ENCODE measurements around the gene IL12RB1. TPM values are rescaled to one million over a fixed set of nuclear protein-coding genes. Genes with fewer than 3 reads are reported as not detected.

IL12RB1 gene
- total and polyA plus RNA-seq, 2 donors (not counting 1 experiment from before 2014, with no cell fraction given) = 0.50 to 0.75 TPM

DNA sequence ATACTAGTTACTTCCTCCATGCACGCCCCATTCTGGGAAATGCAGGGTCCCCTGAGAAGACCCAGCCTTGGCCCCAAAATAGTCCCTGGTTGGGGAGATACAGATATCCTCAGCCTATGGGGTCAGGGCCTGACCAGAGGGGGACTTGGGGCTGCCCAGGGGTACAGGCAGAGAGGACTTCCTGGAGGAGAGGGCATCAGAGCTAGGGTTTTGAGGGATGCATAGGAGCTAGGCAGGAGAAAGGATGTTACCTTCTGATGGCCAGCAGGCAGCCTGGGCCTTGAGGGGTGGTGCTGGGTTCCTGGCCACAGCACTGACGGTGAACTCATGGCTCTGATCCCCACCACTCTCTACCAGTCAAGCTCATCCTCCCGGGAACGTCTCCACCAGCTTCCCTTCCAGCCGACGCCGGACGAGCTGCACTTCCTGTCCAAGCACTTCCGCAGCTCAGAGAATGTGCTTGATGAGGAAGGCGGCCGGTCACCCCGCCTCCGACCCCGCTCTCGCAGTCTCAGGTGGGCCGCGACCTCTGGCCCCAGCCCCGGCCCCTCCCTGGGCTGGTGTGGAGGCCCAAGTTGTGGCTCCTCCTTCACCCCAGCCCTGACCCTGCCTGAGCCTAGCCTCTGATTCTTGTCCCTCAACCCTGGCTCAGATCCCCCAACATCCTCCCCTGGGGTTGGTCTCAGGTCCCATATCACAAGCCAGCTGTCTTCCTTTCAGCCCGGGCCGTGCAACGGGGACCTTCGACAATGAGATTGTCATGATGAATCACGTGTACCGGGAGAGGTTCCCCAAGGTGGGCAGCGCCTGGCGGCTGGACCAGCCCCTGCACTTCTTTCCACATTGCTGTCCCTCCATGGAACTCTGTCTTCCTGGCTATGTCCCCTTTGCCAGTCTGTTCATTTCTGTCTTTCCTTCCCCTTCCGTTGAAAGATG lies 36.4 kb upstream of the IL12RB1 start:
- Histone ChIP-seq H3K4me1 (ENCODE audit: control insufficient read depth, extremely low read depth, insufficient read depth, low read length) (peaks cover 8% of the 10 kb centered on the region), H3K4me2 (ENCODE audit: extremely low read depth, insufficient read depth, low read length) (no peak overlapping the region), H3K4me3 (replicated peaks in 1 of 4; ENCODE audit: control extremely low read depth in 1 of 4, insufficient read depth in 1 of 4, low read depth in 3 of 4, low read length in 4 of 4) (no peak overlapping the region), H3K27ac (ENCODE audit: insufficient read depth, low read length) (no peak overlapping the region), H2AFZ (ENCODE audit: low read length) (no peak overlapping the region), H3K9me3 (ENCODE audit: control insufficient read depth, insufficient read depth, low read depth, low read length) (no peaks in the 10 kb centered on the region), H3K9ac (ENCODE audit: insufficient read depth, low read length) (no peak overlapping the region), H4K20me1 (ENCODE audit: control insufficient read depth, extremely low read depth, insufficient read depth, low read length) (no peaks in the 10 kb centered on the region), H3K27me3 (ENCODE audit: control insufficient read depth, insufficient read depth, low read length) (no peaks in the 10 kb centered on the region), H3K36me3 (ENCODE audit: control insufficient read depth, insufficient read depth, low read length) (peaks cover 10% of the 10 kb centered on the region), H3K79me2 (ENCODE audit: control insufficient read depth, insufficient read depth, low read length) (no peaks in the 10 kb centered on the region)
- TF ChIP-seq EZH2 (IDR thresholded peaks at IDR 0.05; ENCODE audit: low read length, missing control alignments) = no peak
- TF ChIP-seq, protein P1, sequence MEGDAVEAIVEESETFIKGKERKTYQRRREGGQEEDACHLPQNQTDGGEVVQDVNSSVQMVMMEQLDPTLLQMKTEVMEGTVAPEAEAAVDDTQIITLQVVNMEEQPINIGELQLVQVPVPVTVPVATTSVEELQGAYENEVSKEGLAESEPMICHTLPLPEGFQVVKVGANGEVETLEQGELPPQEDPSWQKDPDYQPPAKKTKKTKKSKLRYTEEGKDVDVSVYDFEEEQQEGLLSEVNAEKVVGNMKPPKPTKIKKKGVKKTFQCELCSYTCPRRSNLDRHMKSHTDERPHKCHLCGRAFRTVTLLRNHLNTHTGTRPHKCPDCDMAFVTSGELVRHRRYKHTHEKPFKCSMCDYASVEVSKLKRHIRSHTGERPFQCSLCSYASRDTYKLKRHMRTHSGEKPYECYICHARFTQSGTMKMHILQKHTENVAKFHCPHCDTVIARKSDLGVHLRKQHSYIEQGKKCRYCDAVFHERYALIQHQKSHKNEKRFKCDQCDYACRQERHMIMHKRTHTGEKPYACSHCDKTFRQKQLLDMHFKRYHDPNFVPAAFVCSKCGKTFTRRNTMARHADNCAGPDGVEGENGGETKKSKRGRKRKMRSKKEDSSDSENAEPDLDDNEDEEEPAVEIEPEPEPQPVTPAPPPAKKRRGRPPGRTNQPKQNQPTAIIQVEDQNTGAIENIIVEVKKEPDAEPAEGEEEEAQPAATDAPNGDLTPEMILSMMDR (conservative IDR thresholded peaks at IDR 0.05 in 1 of 2, IDR thresholded peaks at IDR 0.05 in 1 of 2; ENCODE audit: low read depth in 1 of 2, low read length in 2 of 2) = no peak
- DNase-seq (ENCODE audit: low read depth in 2 of 2) = no peak

DNA sequence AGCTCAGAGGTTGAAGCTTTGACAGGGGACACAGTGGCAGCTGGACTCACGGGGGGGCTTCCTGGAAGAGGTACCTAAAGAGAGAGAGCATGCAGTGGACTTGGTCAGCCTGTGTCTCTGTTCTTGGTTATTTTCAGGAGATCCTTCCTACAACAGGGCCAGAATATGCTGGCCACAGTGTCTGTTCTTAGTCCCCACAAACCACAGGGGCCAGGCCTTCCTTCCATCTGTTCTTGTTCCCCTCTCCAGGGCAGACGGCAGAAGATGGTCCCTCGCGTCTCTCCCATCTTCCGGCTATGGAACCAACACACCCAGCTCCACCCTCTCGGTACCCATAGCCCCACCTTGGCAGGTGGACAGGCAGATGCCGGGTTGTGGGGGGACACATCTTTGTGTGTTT lies 35.7 kb upstream of the IL12RB1 start:
- peaks cover 9% of the 10 kb centered on the region for H3K4me1 ChIP-seq (ENCODE audit: control insufficient read depth, extremely low read depth, insufficient read depth, low read length)
- H3K27ac ChIP-seq (ENCODE audit: insufficient read depth, low read length) = no peak overlapping the region
- TF ChIP-seq, protein P1 (conservative IDR thresholded peaks at IDR 0.05 in 1 of 2, IDR thresholded peaks at IDR 0.05 in 1 of 2; ENCODE audit: low read depth in 1 of 2, low read length in 2 of 2) = no peak
- no peak for TF ChIP-seq EZH2 (IDR thresholded peaks at IDR 0.05; ENCODE audit: low read length, missing control alignments)
- no peak overlapping the region for H3K9ac ChIP-seq (ENCODE audit: insufficient read depth, low read length)
- H2AFZ ChIP-seq (ENCODE audit: low read length) = no peak overlapping the region
- peaks cover 10% of the 10 kb centered on the region for H3K36me3 ChIP-seq (ENCODE audit: control insufficient read depth, insufficient read depth, low read length)
- DNase-seq (ENCODE audit: low read depth in 2 of 2) = no peak
- no peaks in the 10 kb centered on the region for H3K9me3 ChIP-seq (ENCODE audit: control insufficient read depth, insufficient read depth, low read depth, low read length)
- H3K27me3 ChIP-seq (ENCODE audit: control insufficient read depth, insufficient read depth, low read length) = no peaks in the 10 kb centered on the region
- no peaks in the 10 kb centered on the region for H4K20me1 ChIP-seq (ENCODE audit: control insufficient read depth, extremely low read depth, insufficient read depth, low read length)
- no peak overlapping the region for H3K4me3 ChIP-seq (replicated peaks in 1 of 4; ENCODE audit: control extremely low read depth in 1 of 4, insufficient read depth in 1 of 4, low read depth in 3 of 4, low read length in 4 of 4)
- H3K4me2 ChIP-seq (ENCODE audit: extremely low read depth, insufficient read depth, low read length) = no peak overlapping the region
- H3K79me2 ChIP-seq (ENCODE audit: control insufficient read depth, insufficient read depth, low read length) = no peaks in the 10 kb centered on the region

DNA sequence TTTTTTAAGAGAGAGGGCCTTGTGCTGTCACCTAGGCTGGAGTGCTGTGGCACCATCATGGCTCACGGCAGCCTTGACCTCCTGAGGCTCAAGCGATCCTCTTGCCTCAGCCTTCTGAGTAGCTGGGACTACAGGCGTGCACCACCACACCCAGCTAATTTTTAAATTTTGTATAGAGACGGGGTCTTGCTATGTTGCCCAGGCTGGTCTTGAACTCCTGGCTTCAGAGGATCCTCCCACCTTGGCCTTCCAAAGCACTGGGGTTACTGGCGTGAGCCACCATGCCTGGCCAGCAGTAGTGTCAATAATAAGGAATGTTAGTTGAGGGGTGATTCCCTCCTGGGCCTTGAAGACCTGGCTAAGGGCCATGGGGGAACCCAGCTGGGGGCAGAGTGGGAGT lies 34.4 kb upstream of the IL12RB1 start:
- Histone ChIP-seq H3K27ac (ENCODE audit: insufficient read depth, low read length) (no peak overlapping the region), H3K4me2 (ENCODE audit: extremely low read depth, insufficient read depth, low read length) (no peak overlapping the region), H3K27me3 (ENCODE audit: control insufficient read depth, insufficient read depth, low read length) (no peaks in the 10 kb centered on the region), H4K20me1 (ENCODE audit: control insufficient read depth, extremely low read depth, insufficient read depth, low read length) (no peaks in the 10 kb centered on the region), H3K36me3 (ENCODE audit: control insufficient read depth, insufficient read depth, low read length) (peaks cover 10% of the 10 kb centered on the region), H2AFZ (ENCODE audit: low read length) (no peak overlapping the region), H3K9me3 (ENCODE audit: control insufficient read depth, insufficient read depth, low read depth, low read length) (no peaks in the 10 kb centered on the region), H3K79me2 (ENCODE audit: control insufficient read depth, insufficient read depth, low read length) (no peaks in the 10 kb centered on the region), H3K9ac (ENCODE audit: insufficient read depth, low read length) (no peak overlapping the region), H3K4me3 (replicated peaks in 1 of 4; ENCODE audit: control extremely low read depth in 1 of 4, insufficient read depth in 1 of 4, low read depth in 3 of 4, low read length in 4 of 4) (no peak overlapping the region), H3K4me1 (ENCODE audit: control insufficient read depth, extremely low read depth, insufficient read depth, low read length) (peaks cover 12% of the 10 kb centered on the region)
- DNase-seq (ENCODE audit: low read depth in 2 of 2) = no peak
- no peak for TF ChIP-seq EZH2 (IDR thresholded peaks at IDR 0.05; ENCODE audit: low read length, missing control alignments)
- TF ChIP-seq, protein P1 (conservative IDR thresholded peaks at IDR 0.05 in 1 of 2, IDR thresholded peaks at IDR 0.05 in 1 of 2; ENCODE audit: low read depth in 1 of 2, low read length in 2 of 2) = no peak

All from fibroblast of lung (primary cell).